Measurements from ENCODE around the gene EDEM3.

The EDEM3 gene

DNA sequence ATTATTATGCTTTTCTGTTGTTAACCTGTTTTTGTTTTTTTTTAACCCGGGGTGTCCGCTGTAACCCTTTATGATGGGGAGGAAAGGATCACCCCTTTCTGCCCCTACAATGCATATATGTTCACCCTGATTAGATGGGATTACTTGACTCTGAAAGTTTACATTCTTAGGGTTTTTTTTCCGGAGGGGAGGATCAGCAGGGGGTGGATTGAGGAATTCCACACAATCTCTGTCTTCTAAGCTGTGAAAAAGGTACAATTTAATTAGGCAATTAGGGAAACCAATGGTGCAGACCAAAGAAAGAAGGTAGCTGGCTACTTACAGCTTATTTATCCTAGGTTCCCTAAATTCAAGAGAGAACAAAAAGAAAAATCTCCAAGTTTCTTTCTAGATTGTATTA, 58.3 kb downstream of the EDEM3 start:
- no peak overlapping the region for H2AFZ ChIP-seq (ENCODE audit: low read length)
- H3K4me2 ChIP-seq (ENCODE audit: low read depth, low read length, poor library complexity, severe bottlenecking), result no peak overlapping the region
- no peaks in the 10 kb centered on the region for H3K27me3 ChIP-seq (ENCODE audit: insufficient read depth, low read length, poor library complexity, severe bottlenecking)
- no peaks in the 10 kb centered on the region for H3K9me2 ChIP-seq (replicated peaks; ENCODE audit: low read depth, low read length)
- H3K79me2 ChIP-seq (ENCODE audit: insufficient read depth, low read length), result no peaks in the 10 kb centered on the region; the same call in 1 of the 2 replicates
- TF ChIP-seq, protein P1, sequence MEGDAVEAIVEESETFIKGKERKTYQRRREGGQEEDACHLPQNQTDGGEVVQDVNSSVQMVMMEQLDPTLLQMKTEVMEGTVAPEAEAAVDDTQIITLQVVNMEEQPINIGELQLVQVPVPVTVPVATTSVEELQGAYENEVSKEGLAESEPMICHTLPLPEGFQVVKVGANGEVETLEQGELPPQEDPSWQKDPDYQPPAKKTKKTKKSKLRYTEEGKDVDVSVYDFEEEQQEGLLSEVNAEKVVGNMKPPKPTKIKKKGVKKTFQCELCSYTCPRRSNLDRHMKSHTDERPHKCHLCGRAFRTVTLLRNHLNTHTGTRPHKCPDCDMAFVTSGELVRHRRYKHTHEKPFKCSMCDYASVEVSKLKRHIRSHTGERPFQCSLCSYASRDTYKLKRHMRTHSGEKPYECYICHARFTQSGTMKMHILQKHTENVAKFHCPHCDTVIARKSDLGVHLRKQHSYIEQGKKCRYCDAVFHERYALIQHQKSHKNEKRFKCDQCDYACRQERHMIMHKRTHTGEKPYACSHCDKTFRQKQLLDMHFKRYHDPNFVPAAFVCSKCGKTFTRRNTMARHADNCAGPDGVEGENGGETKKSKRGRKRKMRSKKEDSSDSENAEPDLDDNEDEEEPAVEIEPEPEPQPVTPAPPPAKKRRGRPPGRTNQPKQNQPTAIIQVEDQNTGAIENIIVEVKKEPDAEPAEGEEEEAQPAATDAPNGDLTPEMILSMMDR (conservative IDR thresholded peaks at IDR 0.05; ENCODE audit: low read length), result no peak
- no peak for TF ChIP-seq EZH2phosphoT487 (IDR thresholded peaks at IDR 0.05; ENCODE audit: borderline replicate concordance)
- no peaks in the 10 kb centered on the region for H3K4me1 ChIP-seq (ENCODE audit: insufficient read depth, low read length, poor library complexity, severe bottlenecking)
- no peaks in the 10 kb centered on the region for H3F3A ChIP-seq (ENCODE audit: low read depth)
- no peaks in the 10 kb centered on the region for H3K9me3 ChIP-seq (ENCODE audit: insufficient read depth, low read depth, low read length)
- peaks cover 66% of the 10 kb centered on the region for H3K36me3 ChIP-seq (ENCODE audit: insufficient read depth, low read length)
- no peak overlapping the region for H3K4me3 ChIP-seq (ENCODE audit: low read length, poor library complexity, severe bottlenecking)
- no peak overlapping the region for H3K9ac ChIP-seq (ENCODE audit: low read depth, low read length, poor library complexity, severe bottlenecking)
- no peaks in the 10 kb centered on the region for H4K20me1 ChIP-seq (ENCODE audit: insufficient read depth, low read length, poor library complexity, severe bottlenecking)

GRCh38 chr1:184695023-184695422, 59.6 kb downstream of the EDEM3 start:
- no peak overlapping the region for H2AFZ ChIP-seq (ENCODE audit: low read length)
- H3K79me2 ChIP-seq (ENCODE audit: insufficient read depth, low read length), result no peaks in the 10 kb centered on the region; the same call in 1 of the 2 replicates
- H3K4me1 ChIP-seq (ENCODE audit: insufficient read depth, low read length, poor library complexity, severe bottlenecking), result no peaks in the 10 kb centered on the region
- H3K27me3 ChIP-seq (ENCODE audit: insufficient read depth, low read length, poor library complexity, severe bottlenecking), result no peaks in the 10 kb centered on the region
- H3K9ac ChIP-seq (ENCODE audit: low read depth, low read length, poor library complexity, severe bottlenecking), result no peak overlapping the region
- H3K9me2 ChIP-seq (replicated peaks; ENCODE audit: low read depth, low read length), result no peaks in the 10 kb centered on the region
- peaks cover 53% of the 10 kb centered on the region for H3K36me3 ChIP-seq (ENCODE audit: insufficient read depth, low read length)
- H3K4me3 ChIP-seq (ENCODE audit: low read length, poor library complexity, severe bottlenecking), result no peak overlapping the region
- TF ChIP-seq EZH2phosphoT487 (IDR thresholded peaks at IDR 0.05; ENCODE audit: borderline replicate concordance), result no peak
- TF ChIP-seq, protein P1 (conservative IDR thresholded peaks at IDR 0.05; ENCODE audit: low read length), result no peak
- no peaks in the 10 kb centered on the region for H3K9me3 ChIP-seq (ENCODE audit: insufficient read depth, low read depth, low read length)
- H4K20me1 ChIP-seq (ENCODE audit: insufficient read depth, low read length, poor library complexity, severe bottlenecking), result no peaks in the 10 kb centered on the region
- no peaks in the 10 kb centered on the region for H3F3A ChIP-seq (ENCODE audit: low read depth)
- no peak overlapping the region for H3K4me2 ChIP-seq (ENCODE audit: low read depth, low read length, poor library complexity, severe bottlenecking)

DNA sequence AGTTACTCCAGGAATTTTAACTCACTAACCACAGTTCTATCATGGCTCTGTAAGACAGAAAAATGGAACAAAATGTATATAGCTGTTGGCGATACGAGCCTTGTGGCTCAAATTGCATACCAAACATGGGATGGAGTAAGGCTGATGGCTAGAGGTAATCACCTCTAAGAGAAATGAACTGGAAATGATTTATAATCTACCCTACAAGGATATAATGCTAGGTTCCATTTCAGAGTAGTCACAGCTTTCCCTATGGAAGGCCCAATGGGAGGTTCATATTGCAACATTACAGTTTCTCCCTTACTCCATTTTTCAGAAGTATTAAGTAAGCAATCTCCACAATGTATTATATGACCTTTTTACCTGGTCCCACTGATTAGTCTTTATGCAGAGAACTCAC, 61.6 kb downstream of the EDEM3 start:
- TF ChIP-seq EZH2phosphoT487 (IDR thresholded peaks at IDR 0.05; ENCODE audit: borderline replicate concordance), result no peak
- TF ChIP-seq, protein P1 (conservative IDR thresholded peaks at IDR 0.05; ENCODE audit: low read length), result no peak
- H3K9me3 ChIP-seq (ENCODE audit: insufficient read depth, low read depth, low read length), result no peaks in the 10 kb centered on the region
- no peak overlapping the region for H3K9ac ChIP-seq (ENCODE audit: low read depth, low read length, poor library complexity, severe bottlenecking)
- no peaks in the 10 kb centered on the region; the same call in 1 of the 2 replicates for H3K79me2 ChIP-seq (ENCODE audit: insufficient read depth, low read length)
- H3K9me2 ChIP-seq (replicated peaks; ENCODE audit: low read depth, low read length), result no peaks in the 10 kb centered on the region
- H3K4me3 ChIP-seq (ENCODE audit: low read length, poor library complexity, severe bottlenecking), result no peak overlapping the region
- no peaks in the 10 kb centered on the region for H4K20me1 ChIP-seq (ENCODE audit: insufficient read depth, low read length, poor library complexity, severe bottlenecking)
- no peaks in the 10 kb centered on the region for H3K27me3 ChIP-seq (ENCODE audit: insufficient read depth, low read length, poor library complexity, severe bottlenecking)
- no peaks in the 10 kb centered on the region for H3K4me1 ChIP-seq (ENCODE audit: insufficient read depth, low read length, poor library complexity, severe bottlenecking)
- H3F3A ChIP-seq (ENCODE audit: low read depth), result no peaks in the 10 kb centered on the region
- no peak overlapping the region for H2AFZ ChIP-seq (ENCODE audit: low read length)
- H3K4me2 ChIP-seq (ENCODE audit: low read depth, low read length, poor library complexity, severe bottlenecking), result no peak overlapping the region
- peaks cover 41% of the 10 kb centered on the region for H3K36me3 ChIP-seq (ENCODE audit: insufficient read depth, low read length)

Measured in Loucy (cell line).